ENCODE data around the gene MAGI2.

MAGI2 gene

DNA sequence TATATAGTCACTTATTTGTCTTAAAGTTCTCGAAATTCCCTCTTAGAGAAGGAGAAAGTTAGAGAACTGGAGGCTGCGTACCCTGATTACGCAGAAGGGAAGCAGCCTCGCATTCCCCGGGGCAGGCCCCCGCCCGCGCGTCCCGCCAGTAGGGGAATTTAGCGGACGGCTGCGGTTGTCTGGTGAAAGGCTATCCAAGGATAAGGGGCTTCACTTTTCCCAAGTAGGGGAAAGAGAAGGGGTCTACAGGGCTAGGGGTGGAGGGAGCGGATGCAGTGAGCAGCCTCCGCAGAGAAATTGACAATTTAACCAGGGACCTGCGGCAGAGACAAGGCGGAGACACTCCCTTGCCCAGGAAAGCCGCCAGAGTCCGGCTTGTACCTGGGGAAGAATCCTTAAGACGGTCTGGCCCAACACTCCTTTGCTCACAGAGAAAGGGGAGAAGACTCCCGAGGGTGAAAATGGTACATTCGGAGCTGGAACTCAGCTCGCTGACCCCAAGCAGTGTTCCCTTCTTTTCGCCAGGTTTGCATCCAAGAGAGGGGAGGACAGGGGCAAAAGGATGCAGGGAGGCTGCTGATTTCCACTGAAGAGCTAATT is 994 bp upstream of the MAGI2 start:
- Histone ChIP-seq H3K36me3 (ENCODE audit: low read length) (no peaks in the 10 kb centered on the region), H3K9me2 (replicated peaks; ENCODE audit: insufficient read depth, low read length) (no peaks in the 10 kb centered on the region), H3K9ac (ENCODE audit: low read length) (no peak overlapping the region), H3K4me3 (ENCODE audit: insufficient read depth, low read length, poor library complexity, severe bottlenecking) (no peak overlapping the region), H3K79me2 (ENCODE audit: insufficient read depth, low read length) (no peaks in the 10 kb centered on the region), H3F3A (ENCODE audit: insufficient read depth) (no peaks in the 10 kb centered on the region), H3K4me2 (ENCODE audit: low read depth, low read length, poor library complexity, severe bottlenecking) (no peak overlapping the region), H2AFZ (ENCODE audit: low read depth, low read length, severe bottlenecking) (no peak overlapping the region), H4K20me1 (ENCODE audit: low read depth, low read length) (no peaks in the 10 kb centered on the region), H3K27me3 (ENCODE audit: low read length) (no peaks in the 10 kb centered on the region), H3K9me3 (ENCODE audit: insufficient read depth, low read length) (no peaks in the 10 kb centered on the region), H3K27ac (ENCODE audit: low read depth, low read length) (no peak overlapping the region)
- TF ChIP-seq EZH2phosphoT487 (conservative IDR thresholded peaks at IDR 0.05; ENCODE audit: low read length): no peak
- TF ChIP-seq, protein P1, sequence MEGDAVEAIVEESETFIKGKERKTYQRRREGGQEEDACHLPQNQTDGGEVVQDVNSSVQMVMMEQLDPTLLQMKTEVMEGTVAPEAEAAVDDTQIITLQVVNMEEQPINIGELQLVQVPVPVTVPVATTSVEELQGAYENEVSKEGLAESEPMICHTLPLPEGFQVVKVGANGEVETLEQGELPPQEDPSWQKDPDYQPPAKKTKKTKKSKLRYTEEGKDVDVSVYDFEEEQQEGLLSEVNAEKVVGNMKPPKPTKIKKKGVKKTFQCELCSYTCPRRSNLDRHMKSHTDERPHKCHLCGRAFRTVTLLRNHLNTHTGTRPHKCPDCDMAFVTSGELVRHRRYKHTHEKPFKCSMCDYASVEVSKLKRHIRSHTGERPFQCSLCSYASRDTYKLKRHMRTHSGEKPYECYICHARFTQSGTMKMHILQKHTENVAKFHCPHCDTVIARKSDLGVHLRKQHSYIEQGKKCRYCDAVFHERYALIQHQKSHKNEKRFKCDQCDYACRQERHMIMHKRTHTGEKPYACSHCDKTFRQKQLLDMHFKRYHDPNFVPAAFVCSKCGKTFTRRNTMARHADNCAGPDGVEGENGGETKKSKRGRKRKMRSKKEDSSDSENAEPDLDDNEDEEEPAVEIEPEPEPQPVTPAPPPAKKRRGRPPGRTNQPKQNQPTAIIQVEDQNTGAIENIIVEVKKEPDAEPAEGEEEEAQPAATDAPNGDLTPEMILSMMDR (IDR thresholded peaks at IDR 0.05; ENCODE audit: insufficient read depth, low read length, poor library complexity, severe bottlenecking): no peak

DNA sequence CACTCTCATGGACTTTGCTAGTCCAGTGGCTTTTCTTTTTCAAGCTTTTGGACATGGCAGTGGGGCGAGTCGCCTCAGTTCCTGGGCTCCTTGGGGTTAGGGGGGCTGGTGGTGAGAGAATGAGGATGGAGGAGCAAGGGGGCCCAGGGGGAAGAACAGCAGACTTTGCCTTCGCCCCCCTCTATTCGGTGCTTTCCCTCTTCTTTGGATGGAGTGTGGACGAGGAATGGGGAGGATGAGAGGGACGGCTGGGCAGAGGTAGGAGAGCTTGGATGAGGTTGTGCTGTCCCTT is 255 bp downstream of the MAGI2 start:
- Histone ChIP-seq H3K9ac (ENCODE audit: low read length) (no peak overlapping the region), H3K4me3 (ENCODE audit: insufficient read depth, low read length, poor library complexity, severe bottlenecking) (no peak overlapping the region), H3F3A (ENCODE audit: insufficient read depth) (no peaks in the 10 kb centered on the region), H3K27ac (ENCODE audit: low read depth, low read length) (no peak overlapping the region), H3K79me2 (ENCODE audit: insufficient read depth, low read length) (no peaks in the 10 kb centered on the region), H3K9me2 (replicated peaks; ENCODE audit: insufficient read depth, low read length) (no peaks in the 10 kb centered on the region), H3K4me2 (ENCODE audit: low read depth, low read length, poor library complexity, severe bottlenecking) (no peak overlapping the region), H3K27me3 (ENCODE audit: low read length) (no peaks in the 10 kb centered on the region), H3K9me3 (ENCODE audit: insufficient read depth, low read length) (no peaks in the 10 kb centered on the region), H2AFZ (ENCODE audit: low read depth, low read length, severe bottlenecking) (no peak overlapping the region), H4K20me1 (ENCODE audit: low read depth, low read length) (no peaks in the 10 kb centered on the region), H3K36me3 (ENCODE audit: low read length) (no peaks in the 10 kb centered on the region)
- TF ChIP-seq, protein P1 (IDR thresholded peaks at IDR 0.05; ENCODE audit: insufficient read depth, low read length, poor library complexity, severe bottlenecking): no peak
- no peak for TF ChIP-seq EZH2phosphoT487 (conservative IDR thresholded peaks at IDR 0.05; ENCODE audit: low read length)

DNA sequence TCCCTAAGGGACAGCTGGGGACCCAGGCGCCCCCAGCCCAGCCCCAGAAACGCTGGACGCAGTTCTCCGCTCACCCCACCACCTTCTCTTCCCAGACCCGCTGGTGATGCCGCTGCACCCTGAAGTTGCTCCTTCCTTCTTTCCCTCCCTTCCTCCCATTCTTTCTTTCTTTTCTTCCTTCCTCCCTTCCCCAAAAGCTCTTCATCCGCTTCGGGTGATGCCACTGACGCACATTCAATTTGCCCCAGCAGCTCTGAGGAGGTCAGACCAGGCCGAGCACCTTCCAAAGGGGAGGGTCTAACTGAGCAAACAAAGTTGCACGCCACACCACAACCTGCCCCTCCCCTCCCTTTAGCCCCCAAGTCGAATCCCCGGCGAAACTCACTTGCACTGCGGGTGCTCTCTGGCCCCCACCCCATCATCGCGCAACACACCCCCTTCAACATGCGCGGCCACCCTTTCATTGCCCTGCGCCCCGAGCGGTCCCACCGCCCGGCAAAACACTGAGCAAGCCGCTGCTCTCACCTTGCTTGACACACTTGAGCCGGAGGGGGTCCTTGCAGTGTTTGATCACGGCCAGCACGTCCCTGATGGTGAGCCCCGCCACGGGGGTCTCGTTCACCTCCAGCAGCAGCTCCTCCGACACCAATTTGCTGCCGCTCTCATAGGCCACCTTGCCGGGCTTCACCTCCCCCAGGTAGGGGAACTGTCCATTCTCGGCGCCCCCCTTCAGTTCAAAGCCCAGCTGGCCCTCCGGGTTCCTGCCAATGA is 787 bp downstream of the MAGI2 start:
- Histone ChIP-seq H3K27me3 (ENCODE audit: low read length) (no peaks in the 10 kb centered on the region), H3K9ac (ENCODE audit: low read length) (no peak overlapping the region), H3K9me3 (ENCODE audit: insufficient read depth, low read length) (no peaks in the 10 kb centered on the region), H3F3A (ENCODE audit: insufficient read depth) (no peaks in the 10 kb centered on the region), H3K4me2 (ENCODE audit: low read depth, low read length, poor library complexity, severe bottlenecking) (no peak overlapping the region), H3K9me2 (replicated peaks; ENCODE audit: insufficient read depth, low read length) (no peaks in the 10 kb centered on the region), H3K27ac (ENCODE audit: low read depth, low read length) (no peak overlapping the region), H4K20me1 (ENCODE audit: low read depth, low read length) (no peaks in the 10 kb centered on the region), H3K4me3 (ENCODE audit: insufficient read depth, low read length, poor library complexity, severe bottlenecking) (no peak overlapping the region), H3K79me2 (ENCODE audit: insufficient read depth, low read length) (no peaks in the 10 kb centered on the region), H3K36me3 (ENCODE audit: low read length) (no peaks in the 10 kb centered on the region), H2AFZ (ENCODE audit: low read depth, low read length, severe bottlenecking) (no peak overlapping the region)
- TF ChIP-seq, protein P1 (IDR thresholded peaks at IDR 0.05; ENCODE audit: insufficient read depth, low read length, poor library complexity, severe bottlenecking): no peak
- TF ChIP-seq EZH2phosphoT487 (conservative IDR thresholded peaks at IDR 0.05; ENCODE audit: low read length): no peak
